Measurements from ENCODE around the gene SPOCK3.

The SPOCK3 gene

GRCh38 chr4:166980419-166980818 lies 253.9 kb downstream of the SPOCK3 start:
- no peak for TF ChIP-seq CREB1 (IDR thresholded peaks at IDR 0.05; ENCODE audit: low read depth)
- TF ChIP-seq TEAD4 (IDR thresholded peaks at IDR 0.05): no peak
- TF ChIP-seq FOXM1 (IDR thresholded peaks at IDR 0.05; ENCODE audit: borderline replicate concordance, low read depth): no peak
- TF ChIP-seq EP300 (IDR thresholded peaks at IDR 0.05; ENCODE audit: borderline replicate concordance): no peak
- no peak for TF ChIP-seq YY1 (IDR thresholded peaks at IDR 0.05; ENCODE audit: low read depth)
- TF ChIP-seq RAD21 (IDR thresholded peaks at IDR 0.05; ENCODE audit: low read depth): no peak

GRCh38 chr4:166977596-166977995 lies 256.7 kb downstream of the SPOCK3 start:
- no peak for TF ChIP-seq USF1 (IDR thresholded peaks at IDR 0.05)
- no peak for TF ChIP-seq FOXM1 (IDR thresholded peaks at IDR 0.05; ENCODE audit: borderline replicate concordance, low read depth)
- TF ChIP-seq CREB1 (IDR thresholded peaks at IDR 0.05; ENCODE audit: low read depth): no peak

- TF ChIP-seq TCF12 (IDR thresholded peaks at IDR 0.05; ENCODE audit: low read depth) (no peak), NFIC (IDR thresholded peaks at IDR 0.05) (no peak), CREB1 (IDR thresholded peaks at IDR 0.05; ENCODE audit: low read depth) (no peak), MAX (IDR thresholded peaks at IDR 0.05) (no peak), ZBTB7A (IDR thresholded peaks at IDR 0.05; ENCODE audit: low read depth) (no peak), FOXM1 (IDR thresholded peaks at IDR 0.05; ENCODE audit: borderline replicate concordance, low read depth) (no peak), CEBPB (IDR thresholded peaks at IDR 0.05) (no peak), TAF1 (IDR thresholded peaks at IDR 0.05; ENCODE audit: low read depth) (no peak), YY1 (IDR thresholded peaks at IDR 0.05; ENCODE audit: low read depth) (no peak), EP300 (IDR thresholded peaks at IDR 0.05; ENCODE audit: borderline replicate concordance) (no peak), USF1 (IDR thresholded peaks at IDR 0.05) (no peak), RAD21 (IDR thresholded peaks at IDR 0.05; ENCODE audit: low read depth) (no peak), TEAD4 (IDR thresholded peaks at IDR 0.05) (no peak), REST (IDR thresholded peaks at IDR 0.05; ENCODE audit: low read depth) (no peak), EGR1 (IDR thresholded peaks at IDR 0.05) (no peak)
These were observed 262.2 kb downstream of the SPOCK3 start for GRCh38 chr4:166972071-166972470.

GRCh38 chr4:166965562-166965961 lies 268.7 kb downstream of the SPOCK3 start:
- no peak for TF ChIP-seq CEBPB (IDR thresholded peaks at IDR 0.05)
- TF ChIP-seq EGR1 (IDR thresholded peaks at IDR 0.05): no peak
- TF ChIP-seq ZBTB7A (IDR thresholded peaks at IDR 0.05; ENCODE audit: low read depth): no peak
- TF ChIP-seq USF1 (IDR thresholded peaks at IDR 0.05): no peak
- TF ChIP-seq EP300 (IDR thresholded peaks at IDR 0.05; ENCODE audit: borderline replicate concordance): no peak
- TF ChIP-seq TAF1 (IDR thresholded peaks at IDR 0.05; ENCODE audit: low read depth): no peak
- TF ChIP-seq RAD21 (IDR thresholded peaks at IDR 0.05; ENCODE audit: low read depth): no peak
- no peak for TF ChIP-seq CREB1 (IDR thresholded peaks at IDR 0.05; ENCODE audit: low read depth)
- TF ChIP-seq TCF12 (IDR thresholded peaks at IDR 0.05; ENCODE audit: low read depth): no peak
- TF ChIP-seq TEAD4 (IDR thresholded peaks at IDR 0.05): no peak
- TF ChIP-seq FOXM1 (IDR thresholded peaks at IDR 0.05; ENCODE audit: borderline replicate concordance, low read depth): no peak
- no peak for TF ChIP-seq MAX (IDR thresholded peaks at IDR 0.05)
- no peak for TF ChIP-seq REST (IDR thresholded peaks at IDR 0.05; ENCODE audit: low read depth)
- TF ChIP-seq YY1 (IDR thresholded peaks at IDR 0.05; ENCODE audit: low read depth): no peak
- no peak for TF ChIP-seq NFIC (IDR thresholded peaks at IDR 0.05)

- no peak for TF ChIP-seq TCF12 (IDR thresholded peaks at IDR 0.05; ENCODE audit: low read depth)
- no peak for TF ChIP-seq MAX (IDR thresholded peaks at IDR 0.05)
- TF ChIP-seq CEBPB (IDR thresholded peaks at IDR 0.05): no peak
- no peak for TF ChIP-seq RAD21 (IDR thresholded peaks at IDR 0.05; ENCODE audit: low read depth)
- no peak for TF ChIP-seq YY1 (IDR thresholded peaks at IDR 0.05; ENCODE audit: low read depth)
- no peak for TF ChIP-seq FOXM1 (IDR thresholded peaks at IDR 0.05; ENCODE audit: borderline replicate concordance, low read depth)
- TF ChIP-seq EP300 (IDR thresholded peaks at IDR 0.05; ENCODE audit: borderline replicate concordance): no peak
- no peak for TF ChIP-seq EGR1 (IDR thresholded peaks at IDR 0.05)
- TF ChIP-seq ZBTB7A (IDR thresholded peaks at IDR 0.05; ENCODE audit: low read depth): no peak
- no peak for TF ChIP-seq TAF1 (IDR thresholded peaks at IDR 0.05; ENCODE audit: low read depth)
- TF ChIP-seq REST (IDR thresholded peaks at IDR 0.05; ENCODE audit: low read depth): no peak
- TF ChIP-seq USF1 (IDR thresholded peaks at IDR 0.05): no peak
- TF ChIP-seq CREB1 (IDR thresholded peaks at IDR 0.05; ENCODE audit: low read depth): no peak
- TF ChIP-seq NFIC (IDR thresholded peaks at IDR 0.05): no peak
These were observed 276.8 kb downstream of the SPOCK3 start for GRCh38 chr4:166957451-166957850.
